UCSD-AML1 (cell line): ENCODE measurements around the gene ANP32D.
"Not testable (repeated sequence)": the region's sequence is repeated elsewhere in the genome, so short reads cannot be mapped to it uniquely, and the experiment has no call there.

Experiments used
- DNase-seq: peaks from one replicate; lab custom pipeline; 2025; ENCODE audit not compliant: unreplicated experiment; lab: John Stamatoyannopoulos, UW

ANP32D gene

DNA sequence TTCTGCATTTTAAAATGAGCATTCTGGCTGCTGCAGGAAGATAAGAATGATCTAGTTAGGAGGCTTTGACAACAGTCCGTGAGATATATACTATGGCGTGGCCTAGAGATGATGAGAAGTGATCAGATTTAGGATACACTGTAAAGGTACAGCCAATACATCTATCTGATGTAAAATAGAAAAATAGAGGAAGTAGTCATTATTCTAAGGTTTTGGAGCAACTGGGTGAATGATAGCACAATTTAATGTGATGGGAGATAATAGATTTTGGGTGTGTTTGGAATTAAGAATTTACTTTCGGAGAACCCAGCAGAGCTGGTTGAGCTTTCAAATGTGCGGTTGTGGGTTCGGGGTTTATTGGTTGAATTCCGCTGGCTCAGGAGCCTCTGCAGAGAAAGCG, at the start of gene ANP32D:
ANP32D (plus strand) TSS at position 301 of the 400 bp plus-strand sequence. CDS start 106 bp downstream, outside the sequence.
- no peak for DNase-seq

DNA sequence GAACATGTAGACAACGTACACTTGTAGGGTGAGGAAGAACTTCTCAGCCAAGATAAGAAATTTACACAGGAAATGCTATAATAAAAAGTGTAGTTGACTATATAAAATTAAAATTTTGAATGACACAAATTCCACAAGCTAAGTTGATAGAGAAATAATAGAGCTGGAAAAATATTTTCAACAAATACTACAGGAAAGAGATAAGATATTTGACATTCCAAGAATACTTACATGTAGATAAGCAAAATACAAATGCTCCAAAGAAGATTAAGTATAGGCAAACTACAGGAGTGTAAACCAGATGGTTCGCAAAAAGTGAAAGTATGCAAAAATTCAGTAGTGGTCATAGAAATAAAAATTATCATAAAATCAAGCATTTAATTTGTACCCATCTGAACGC, 49.2 kb upstream of the ANP32D start:
- DNase-seq, result no peak

DNA sequence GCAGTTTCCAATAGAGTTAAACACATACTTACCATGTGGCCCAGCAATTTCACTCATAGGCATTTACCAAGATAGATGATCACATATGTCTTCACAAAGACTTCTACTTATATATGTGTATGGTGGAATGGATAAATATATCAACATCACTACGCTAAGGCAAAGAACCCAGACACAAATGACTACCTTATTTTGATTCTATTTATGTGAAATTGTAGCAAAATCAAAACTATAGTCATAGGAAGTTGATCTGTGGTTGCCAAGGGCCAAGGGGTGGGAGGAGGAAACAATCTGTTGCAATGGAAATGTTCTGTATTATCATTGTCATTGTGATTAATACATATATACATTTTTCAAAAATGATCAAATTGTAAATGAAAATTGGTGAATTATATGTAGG, 47.7 kb upstream of the ANP32D start:
- no peak for DNase-seq

DNA sequence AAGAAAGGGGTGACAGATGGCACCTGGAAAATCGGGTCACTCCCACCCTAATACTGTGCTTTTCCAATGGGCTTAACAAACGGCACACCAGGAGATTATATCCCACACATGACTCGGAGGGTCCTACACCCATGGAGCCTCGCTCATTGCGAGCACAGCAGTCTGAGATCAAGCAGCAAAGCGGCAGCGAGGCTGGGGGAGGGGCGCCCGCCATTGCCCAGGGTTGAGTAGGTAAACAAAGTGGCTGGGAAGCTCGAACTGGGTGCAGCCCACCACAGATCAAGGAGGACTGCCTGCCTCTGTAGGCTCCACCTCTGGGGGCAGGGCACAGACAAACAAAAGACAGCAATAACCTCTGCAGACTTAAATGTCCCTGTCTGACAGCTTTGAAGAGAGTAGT, 38.3 kb upstream of the ANP32D start:
- DNase-seq, result not testable (repeated sequence)

DNA sequence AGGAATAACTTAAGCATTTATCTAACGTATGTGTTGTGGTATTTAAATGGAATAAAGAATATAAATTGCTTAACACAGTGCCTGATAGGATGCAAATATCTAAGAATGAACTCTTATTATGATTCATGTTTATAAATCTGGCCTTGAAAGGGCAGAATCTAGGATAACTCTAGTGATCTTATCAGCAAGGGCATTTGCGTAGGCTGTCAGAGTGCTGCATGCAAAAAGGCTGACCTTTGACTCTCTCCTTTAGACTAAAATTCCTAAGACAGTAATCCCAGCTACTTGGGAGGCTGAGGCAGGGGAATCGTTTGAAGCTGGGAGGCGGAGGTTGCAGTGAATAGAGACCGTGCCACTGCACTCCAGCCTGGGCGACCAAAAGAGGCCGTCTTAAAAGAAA, 31.3 kb upstream of the ANP32D start:
- no peak for DNase-seq

DNA sequence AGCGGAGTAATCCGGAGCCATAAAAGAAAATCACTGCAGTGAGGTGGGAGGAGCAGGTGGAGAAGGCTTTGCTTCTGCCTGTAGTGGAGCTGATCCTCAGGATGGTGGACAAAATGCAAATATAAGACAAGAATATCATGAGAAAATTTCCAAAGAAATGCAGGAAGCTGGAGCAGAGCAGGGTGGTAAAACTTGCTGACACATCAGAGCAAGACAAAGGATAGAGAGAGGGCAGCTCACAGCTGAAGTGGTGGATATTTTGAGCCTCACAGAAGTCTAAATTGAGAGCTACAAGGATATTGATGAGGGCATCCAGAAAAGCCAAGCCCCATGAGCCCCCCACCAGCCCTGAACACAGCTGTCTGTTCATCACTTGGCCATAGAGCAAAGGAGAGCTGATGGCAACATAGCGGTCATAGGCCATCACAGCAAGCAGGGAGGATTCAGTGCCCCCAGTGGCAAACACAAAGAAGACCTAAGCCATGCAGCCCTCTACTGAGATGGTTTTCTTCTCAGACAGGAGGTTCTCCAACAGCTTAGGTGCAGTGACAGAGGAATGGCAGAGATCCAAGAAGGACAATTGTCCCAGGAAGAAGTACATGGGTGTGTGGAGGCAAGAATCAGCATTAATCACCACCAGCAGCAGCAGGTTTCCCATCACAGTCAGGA, 30.0 kb upstream of the ANP32D start:
- DNase-seq, result no peak

DNA sequence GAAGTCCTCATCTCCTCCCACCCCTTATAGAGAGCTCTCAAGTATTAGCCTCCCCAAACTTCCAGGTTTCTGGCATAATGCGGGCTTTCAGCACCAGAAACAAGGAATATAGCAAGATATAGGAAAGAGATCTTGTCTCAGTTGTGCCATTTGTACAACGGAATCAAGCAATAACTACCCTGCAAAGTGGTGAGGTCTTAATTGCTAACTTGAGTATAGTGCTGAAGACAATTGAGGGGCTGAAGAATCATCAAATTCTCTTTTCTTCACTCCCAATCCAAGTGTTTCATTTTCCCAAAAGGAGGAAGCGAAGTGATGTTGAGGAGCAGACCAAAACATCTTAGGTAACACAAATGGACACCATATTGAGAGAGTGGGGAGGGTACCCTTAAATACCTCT, 26.8 kb upstream of the ANP32D start:
- no peak for DNase-seq

DNA sequence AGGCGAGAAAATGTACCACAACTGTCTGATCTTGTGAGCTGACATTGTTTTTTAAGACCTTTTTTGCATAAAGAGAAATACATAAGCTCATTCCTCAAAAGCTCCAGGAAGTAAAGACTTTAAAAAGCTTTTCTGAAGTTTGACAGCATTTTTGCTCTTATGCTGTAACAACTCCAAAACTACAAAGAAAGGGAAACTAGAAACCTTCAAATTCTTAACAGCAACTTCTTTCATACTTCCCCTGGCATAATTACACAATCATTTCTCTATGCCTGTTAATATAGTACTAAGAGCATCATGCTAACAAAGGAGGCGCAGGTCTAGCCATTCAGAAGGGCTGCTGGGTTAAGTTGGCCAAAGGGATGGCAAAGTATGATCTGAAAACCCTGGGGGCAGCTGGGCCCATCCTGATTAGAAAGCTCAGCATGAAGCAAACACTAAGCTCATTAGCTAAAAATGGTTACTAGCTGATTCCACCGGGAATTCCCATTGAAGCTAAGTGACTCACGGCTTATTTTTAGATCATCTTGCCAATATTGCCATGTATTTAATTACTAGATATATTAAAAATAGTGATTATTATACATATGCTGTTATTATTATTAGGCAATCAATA, 26.1 kb upstream of the ANP32D start:
- no peak for DNase-seq

DNA sequence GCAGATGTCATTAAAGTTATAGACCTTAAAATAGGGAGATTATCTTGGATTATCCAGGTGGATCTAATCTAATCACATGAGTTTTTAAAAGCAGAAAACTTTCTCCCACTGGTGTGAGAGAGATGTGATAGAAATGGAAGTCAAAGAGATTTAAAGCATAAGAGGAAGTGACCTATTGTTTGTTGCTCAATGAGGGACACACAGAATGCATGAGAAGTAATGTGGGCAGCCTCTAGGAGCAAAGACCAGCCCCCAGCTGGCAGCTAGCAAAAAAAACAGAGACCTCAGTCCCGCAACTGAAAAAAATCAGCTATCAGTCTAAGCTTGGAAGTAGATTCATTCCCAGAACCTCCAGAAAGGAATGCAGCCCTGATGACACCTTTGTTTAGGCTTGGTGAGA, 24.6 kb upstream of the ANP32D start:
- no peak for DNase-seq

DNA sequence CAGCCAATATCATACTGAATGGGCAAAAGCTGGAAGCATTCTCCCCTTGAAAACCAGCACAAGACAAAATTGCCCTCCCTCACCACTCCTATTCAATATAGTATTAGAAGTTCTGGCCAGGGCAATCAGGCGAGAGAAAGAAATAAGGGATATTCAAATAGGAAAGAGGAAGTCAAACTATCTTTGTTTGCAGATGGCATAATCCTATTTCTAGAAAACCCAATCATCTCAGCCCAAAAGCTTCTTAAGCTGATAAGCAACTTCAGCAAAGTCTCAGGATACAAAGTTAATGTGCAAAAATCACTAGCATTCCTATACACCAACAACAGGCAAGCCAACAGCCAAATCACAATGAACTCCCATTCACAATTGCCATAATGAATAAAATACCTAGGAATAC, 21.0 kb upstream of the ANP32D start:
- DNase-seq, result no peak

DNA sequence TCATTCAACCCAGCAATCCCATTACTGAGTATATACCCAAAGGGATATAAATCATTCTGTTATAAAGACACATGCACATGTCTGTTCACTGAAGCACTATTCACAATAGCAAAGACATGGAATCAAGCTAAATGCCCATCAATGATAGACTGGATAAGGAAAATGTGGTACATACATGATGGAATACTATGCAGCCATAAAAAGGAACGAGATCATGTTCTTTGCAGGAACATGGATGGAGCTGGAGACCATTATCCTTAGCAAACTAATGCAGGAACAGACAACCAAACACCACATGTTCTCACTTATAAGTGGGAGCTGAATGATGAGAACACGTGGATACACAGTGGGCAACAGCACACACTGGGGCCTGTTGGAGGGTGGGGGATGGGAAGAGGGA, 19.4 kb upstream of the ANP32D start:
- not testable (repeated sequence) for DNase-seq

DNA sequence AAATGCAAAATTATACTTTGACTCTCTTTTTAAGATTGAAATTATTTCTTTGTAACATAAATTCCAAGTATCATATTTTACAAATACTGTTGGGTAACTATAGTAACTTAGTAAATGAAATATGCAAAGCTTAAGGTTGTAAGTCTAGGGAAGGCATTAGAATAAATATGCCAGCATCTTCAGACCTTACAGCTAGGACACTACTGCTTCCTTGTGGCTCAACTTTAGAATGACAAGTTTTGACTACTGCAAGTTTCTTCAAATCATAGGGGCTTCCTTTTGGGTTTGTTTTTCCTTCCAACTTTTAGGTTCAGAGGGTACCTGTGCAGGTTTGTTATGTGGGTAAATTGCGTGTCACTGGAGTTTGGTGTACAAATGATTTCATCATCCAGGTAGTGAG, 17.7 kb upstream of the ANP32D start:
- DNase-seq, result no peak

DNA sequence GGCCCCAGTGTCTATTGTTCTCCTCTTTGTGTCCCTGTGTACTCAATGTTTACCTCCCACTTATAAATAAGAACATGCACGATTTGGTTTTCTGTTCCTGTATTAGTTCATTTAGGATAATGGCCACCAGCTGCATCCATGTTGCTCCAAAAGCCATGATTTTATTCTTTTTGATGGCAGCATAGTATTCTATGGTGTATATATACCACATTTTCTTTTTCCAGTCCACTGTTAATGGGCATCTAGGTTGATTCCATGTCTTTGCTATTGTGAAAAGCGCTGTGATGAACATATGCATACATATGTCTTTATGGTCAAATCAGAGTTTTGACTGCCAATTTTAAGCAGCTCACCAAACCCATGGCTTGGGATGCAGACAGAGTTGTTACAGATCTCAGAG, 17.2 kb upstream of the ANP32D start:
- no peak for DNase-seq

DNA sequence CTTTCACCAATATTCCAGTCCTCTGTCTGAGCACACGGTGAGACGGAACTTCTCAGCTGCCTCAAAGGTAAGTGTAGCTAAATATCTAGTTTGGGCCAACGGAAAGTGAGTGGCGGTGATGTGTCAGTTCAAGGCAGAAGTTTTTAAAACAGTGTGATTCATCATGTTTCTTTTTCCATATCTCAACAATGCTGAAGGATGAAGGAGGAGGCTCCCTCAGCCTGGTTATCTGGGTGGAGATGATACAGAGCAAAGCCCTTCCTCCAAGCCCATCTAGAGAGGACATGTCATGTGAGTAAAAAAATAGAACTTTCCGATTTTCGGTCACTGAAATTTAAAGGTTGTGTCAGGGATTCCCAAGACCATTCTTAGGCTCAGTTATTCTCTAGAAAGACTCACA, 13.1 kb upstream of the ANP32D start:
- no peak for DNase-seq

DNA sequence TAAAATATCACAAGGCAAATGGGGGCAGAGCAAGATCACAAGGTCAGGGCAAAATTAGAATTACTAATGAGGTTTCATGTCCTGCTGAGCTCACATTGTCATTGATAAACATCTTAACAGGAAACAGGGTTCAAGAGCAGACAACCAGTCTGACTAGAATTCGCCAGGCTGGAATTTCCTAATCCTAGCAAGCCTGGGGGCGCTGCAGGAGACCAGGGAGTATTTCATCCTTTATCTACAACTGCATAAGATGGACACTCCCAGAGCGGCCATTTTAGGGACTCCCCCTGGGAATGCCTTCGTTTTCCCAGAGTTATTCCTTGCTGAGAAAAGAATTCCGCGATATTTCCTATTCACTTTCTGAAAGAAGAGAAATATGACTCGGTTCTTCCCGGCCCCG, 3.3 kb upstream of the ANP32D start:
- DNase-seq, result not testable (repeated sequence)

DNA sequence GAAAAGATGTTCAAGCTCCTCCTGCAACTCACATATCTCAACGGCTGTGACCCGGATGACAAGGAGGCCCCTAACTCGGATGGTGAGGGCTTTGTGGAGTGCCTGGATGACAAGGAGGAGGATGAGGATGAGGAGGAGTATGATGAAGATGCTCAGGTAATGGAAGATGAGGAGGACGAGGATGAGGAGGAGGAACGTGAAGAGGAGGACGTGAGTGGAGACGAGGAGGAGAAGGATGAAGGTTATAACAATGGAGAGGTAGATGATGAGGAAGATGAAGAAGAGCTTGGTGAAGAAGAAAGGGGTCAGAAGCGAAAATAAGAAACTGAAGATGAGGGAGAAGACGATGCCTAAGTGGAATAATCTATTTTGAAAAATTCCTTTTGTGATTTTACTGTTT, 702 bp downstream of the ANP32D start:
- DNase-seq, result no peak

DNA sequence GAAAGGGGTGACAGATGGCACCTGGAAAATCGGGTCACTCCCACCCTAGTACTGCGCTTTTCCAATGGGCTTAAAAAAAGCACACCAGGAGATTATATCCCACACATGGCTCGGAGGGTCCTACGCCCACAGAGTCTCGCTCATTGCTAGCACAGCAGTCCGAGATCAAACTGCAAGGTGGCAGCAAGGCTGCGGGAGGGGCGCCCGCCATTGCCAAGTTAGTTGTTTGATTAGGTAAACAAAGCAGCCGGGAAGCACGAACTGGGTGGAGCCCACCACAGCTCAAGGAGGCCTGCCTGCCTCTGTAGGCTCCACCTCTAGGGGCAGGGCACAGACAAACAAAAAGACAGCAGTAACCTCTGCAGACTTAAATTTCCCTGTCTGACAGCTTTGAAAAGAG, 2.1 kb downstream of the ANP32D start:
- not testable (repeated sequence) for DNase-seq

DNA sequence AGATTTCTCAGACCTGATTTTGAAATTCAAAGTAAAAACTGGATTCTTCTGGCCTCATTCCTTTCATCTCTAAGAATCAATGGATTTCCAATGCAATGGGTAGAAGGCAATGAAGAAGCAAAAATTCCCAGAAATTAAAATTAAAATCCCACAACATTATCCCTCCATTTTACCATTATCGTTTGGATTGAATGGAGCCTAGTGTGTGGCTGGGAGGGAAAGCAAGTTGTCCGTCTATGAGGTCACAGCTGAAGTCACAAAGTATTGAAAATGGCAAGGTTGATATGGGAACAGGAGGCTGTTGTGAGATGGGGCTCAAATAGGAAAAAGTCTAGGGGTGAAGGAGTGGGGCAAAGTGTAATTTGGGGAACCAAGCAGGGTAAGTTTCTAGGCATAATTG, 9.8 kb downstream of the ANP32D start, which contains the start of gene C12orf54:
C12orf54 (plus strand) TSS at position 301 of the 400 bp plus-strand sequence. CDS start 799 bp downstream, outside the sequence.
- DNase-seq, result no peak

DNA sequence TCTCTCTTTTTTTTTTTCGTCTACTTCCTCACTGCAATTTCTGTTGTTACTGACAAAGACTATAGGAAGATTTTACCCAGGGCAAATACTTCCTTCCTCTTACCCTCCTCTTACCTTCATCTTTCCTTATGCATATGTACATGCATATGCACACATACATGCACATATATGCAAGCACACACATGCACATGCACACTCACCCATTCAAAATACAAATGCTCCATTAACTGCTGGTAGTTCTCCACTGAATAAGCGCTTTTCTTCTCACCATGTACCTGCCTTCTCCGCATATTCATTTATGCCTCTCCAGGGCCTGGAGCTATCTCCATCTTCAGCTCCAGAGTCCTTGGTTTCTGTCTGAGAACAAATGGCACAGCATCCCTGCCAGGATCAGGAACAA, 10.6 kb downstream of the ANP32D start:
- DNase-seq, result no peak

DNA sequence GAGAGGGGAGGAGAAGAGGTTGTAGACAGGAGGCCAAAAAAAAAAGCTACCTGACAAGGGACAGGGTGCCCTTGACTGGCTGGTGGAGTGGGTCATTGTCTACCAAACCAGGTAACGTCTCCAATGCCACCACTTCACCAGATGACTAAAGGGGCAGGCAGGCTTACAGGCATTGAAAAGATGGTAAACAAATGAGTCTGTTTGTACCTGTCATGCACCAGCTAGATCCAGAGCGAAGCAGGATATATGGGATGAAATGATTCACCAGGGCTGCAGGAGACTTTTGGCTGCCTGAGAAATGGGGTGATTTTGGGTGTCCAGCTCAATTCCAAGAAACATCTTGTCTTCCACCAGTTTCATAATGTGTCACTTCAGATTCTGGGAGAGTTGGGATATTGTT, 13.9 kb downstream of the ANP32D start:
- no peak for DNase-seq

DNA sequence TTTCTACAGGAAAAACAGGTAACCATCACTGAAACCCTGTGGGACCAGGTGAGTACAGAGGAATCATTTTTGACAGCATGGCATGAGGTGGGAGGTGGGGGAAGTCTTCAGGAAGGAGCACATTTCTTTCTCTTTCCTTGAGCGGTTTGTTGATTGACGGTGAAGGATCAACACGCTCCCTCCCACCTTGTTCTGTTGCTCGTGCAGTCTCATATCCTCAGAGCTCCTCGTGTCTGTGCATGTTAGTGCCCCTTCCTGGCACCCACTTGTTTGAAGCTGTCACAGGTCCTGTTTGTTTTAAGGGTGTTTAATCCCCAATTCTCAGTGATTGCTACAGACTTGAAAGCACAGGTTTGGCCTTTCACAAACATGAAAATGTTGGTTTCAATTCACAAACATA, 14.3 kb downstream of the ANP32D start:
- no peak for DNase-seq

DNA sequence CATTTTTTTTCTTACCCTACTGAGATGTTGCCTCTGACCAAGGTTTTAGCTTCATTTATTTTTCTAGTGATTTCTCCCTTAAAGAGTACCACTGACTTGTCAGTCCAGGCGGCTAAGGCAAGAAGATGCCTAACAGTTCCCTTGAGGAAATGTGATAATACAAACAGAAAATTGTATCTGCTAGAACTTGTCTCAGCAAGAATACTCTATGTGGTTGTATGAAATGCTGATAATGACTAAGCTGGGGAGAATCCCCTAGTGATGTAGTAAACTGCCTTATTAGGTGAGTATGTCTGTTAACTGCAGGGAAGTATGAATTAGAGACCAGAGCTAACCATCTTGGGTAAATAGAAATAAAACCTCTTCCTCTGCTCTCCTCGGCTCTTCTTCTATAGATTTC, 16.7 kb downstream of the ANP32D start:
- DNase-seq, result no peak

DNA sequence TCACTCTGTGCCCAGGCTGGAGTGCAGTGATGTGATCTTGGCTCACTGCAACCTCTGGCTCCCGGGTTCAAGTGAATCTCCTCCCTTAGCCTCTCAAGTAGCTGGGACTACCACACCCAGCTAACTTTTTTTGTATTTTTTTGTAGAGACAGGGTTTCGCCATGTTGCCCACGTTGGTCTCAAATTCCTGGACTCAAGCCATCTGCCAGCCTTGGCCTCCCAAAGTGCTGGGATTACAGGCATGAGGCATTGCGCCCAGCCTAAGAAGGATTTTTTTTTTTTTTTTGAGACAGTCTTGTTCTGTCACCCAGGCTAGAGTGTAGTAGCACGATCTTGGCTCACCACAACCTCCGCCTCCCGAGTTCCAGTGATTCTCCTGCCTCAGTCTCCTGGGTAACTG, 17.1 kb downstream of the ANP32D start:
- DNase-seq, result not testable (repeated sequence)
